Muscle of back (tissue), 13 donors: ENCODE results near the gene TOE1. TPM values are rescaled to one million over a fixed set of nuclear protein-coding genes. Genes with fewer than 3 reads are reported as not detected.
"Not testable (repeated sequence)": the region's sequence is repeated elsewhere in the genome, so short reads cannot be mapped to it uniquely, and the experiment has no call there.

ENCODE experiments used
- DNase-seq, 3 donors: peaks; one replicate each; pipeline versions ENCODE4 v3.0.0 to v3.0.0-alpha.2; 2013
- long read RNA-seq, 9 donors: transcript quantifications; one replicate each; lab custom pipeline, GENCODE V29; 2026
- polyA plus RNA-seq, 10 donors: library from polyadenylated mRNA; unstranded; fragments of 120-200 nt; gene quantifications; one replicate each; pipeline ENCODE4 v1.2.1, GENCODE V29; 2013; ENCODE audit not compliant: insufficient read length in 10 of 10

The TOE1 gene
- 1 to 10 TPM; 5.9 to 8.9 (median 6.8) TPM for polyA plus RNA-seq
- long read RNA-seq, donor 1, partial matches to known transcripts, result 0 of 1 reads
- long read RNA-seq, donor 1, other reads (novel, unspliced or antisense), result 0 of 1 reads
- long read RNA-seq, donor 2, partial matches to known transcripts, result 0 of 1 reads
- long read RNA-seq, donor 2, other reads (novel, unspliced or antisense), result 0 of 1 reads
- long read RNA-seq, donor 3, result 0 reads
- long read RNA-seq, donor 4, partial matches to known transcripts, result 0 of 1 reads
- long read RNA-seq, donor 4, other reads (novel, unspliced or antisense), result 0 of 1 reads
- long read RNA-seq, donor 5, partial matches to known transcripts, result 6 of 7 reads
- long read RNA-seq, donor 5, other reads (novel, unspliced or antisense), result 0 of 7 reads
- long read RNA-seq, donor 6, partial matches to known transcripts, result 0 of 1 reads
- long read RNA-seq, donor 6, other reads (novel, unspliced or antisense), result 0 of 1 reads
- long read RNA-seq, donor 7, partial matches to known transcripts, result 0 of 2 reads
- long read RNA-seq, donor 7, other reads (novel, unspliced or antisense), result 0 of 2 reads
- long read RNA-seq, donor 8, partial matches to known transcripts, result 0 of 1 reads
- long read RNA-seq, donor 8, other reads (novel, unspliced or antisense), result 0 of 1 reads
- long read RNA-seq, donor 9, result 0 reads

- peak; percentile 88 to 97 (median 89) for DNase-seq
These were observed at the start of gene TOE1, which contains the start of gene MUTYH for GRCh38 chr1:45339789-45340558. TOE1 (plus strand) TSS chr1:45340170; CDS start chr1:45340253, 83 bp downstream. MUTYH (minus strand) TSS chr1:45340440; CDS start chr1:45334505, 5,935 bp downstream.

GRCh38 chr1:45291002-45291401 lies 49.0 kb upstream of the TOE1 start:
- not testable (repeated sequence) for DNase-seq

- DNase-seq, result no peak
These were observed 48.3 kb upstream of the TOE1 start for GRCh38 chr1:45291716-45292115.

DNA sequence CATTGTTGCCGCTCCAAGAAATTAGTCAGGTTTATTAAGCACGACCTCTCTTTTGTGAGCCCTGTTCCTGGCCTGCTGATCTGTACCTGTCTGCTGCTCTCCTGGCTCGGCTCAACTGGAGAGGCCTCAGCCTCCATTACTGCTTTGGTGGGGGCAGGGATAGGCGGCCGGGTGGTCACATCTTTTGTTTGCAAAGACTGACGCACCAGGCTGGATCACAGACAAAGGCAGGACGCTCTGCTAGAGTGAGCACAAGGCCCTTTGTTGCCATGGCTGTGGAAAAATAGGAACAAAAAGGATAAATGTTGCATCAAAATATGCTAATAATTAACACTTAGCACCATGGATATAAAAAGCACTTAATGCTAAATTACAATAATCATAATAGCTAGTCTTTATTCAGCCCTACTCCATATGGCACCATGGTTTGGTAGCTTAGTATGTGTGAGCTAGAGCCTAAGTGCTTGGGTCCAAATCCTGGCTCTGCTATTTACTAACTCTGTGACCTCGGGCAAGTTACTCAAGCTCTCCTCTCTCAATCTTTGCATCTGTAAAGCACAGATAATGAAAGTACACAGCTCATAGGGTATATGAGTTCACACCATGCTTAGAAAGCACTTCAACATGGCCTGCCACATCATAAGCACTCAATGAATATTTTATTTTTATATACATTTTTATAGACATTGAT lies 42.2 kb upstream of the TOE1 start:
- DNase-seq, result no peak

GRCh38 chr1:45299296-45299695 lies 40.7 kb upstream of the TOE1 start:
- DNase-seq, result no peak

DNA sequence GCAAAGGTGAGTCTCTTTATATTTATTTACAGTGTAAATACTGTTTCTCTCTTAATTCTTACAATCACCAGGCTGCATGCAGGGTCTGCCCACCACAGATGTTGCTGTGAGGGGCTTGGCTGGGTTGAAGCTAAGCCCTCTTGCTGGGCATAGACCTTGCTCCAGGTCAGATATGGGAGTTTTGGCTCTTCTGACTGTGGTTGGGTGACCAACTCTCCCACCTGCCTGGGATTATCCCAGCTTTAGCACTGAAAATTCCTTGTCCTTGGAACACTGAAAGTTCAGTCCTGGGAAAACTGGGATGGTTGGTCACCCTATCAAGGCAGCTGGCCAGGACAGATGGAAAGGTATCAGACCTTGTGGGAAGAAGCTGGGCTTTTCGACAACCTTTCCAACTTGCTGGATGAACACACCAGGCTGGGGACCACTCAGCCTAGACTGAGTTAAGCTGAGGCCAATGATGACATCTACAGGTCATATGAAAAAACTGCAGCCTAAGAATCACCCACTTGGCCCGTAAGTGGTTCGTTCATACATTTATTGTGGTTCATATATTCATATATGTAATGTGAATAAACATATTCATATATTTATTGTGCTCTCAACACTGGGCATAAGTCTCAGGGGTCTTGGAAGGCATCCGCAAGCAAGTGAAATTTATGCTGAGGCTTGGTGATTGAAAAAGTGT lies 39.8 kb upstream of the TOE1 start:
- peak; percentile 61 to 83 (median 75) for DNase-seq

GRCh38 chr1:45300669-45300997 lies 39.3 kb upstream of the TOE1 start:
- no peak for DNase-seq

DNA sequence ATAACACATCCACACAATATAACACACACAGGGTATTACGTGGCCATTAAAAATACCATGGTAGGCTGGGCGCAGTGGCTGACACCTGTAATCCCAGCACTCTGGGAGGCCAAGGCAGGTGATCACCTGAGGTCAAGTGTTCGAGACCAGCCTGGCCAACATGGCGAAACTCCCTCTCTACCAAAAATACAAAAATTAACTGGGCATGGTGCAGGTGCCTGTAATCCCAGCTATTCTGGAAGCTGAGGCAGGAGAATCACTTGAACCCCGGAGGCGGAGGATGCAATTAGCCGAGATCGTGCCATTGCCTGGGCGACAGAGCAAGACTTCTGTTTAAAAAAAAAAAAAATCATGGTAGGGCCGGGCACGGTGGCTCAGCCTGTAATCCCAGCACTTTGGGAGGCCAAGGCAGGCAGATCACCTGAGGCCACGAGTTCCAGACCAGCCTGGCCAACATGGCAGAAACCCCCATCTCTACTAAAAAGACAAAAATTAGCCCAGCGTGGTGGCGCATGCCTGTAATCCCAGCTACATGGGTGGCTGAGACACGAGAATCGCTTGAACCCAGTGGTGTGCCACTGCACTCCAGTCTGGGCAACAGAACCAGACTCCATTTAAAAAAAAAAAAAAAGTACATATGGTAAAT lies 37.3 kb upstream of the TOE1 start:
- DNase-seq, result no peak

DNA sequence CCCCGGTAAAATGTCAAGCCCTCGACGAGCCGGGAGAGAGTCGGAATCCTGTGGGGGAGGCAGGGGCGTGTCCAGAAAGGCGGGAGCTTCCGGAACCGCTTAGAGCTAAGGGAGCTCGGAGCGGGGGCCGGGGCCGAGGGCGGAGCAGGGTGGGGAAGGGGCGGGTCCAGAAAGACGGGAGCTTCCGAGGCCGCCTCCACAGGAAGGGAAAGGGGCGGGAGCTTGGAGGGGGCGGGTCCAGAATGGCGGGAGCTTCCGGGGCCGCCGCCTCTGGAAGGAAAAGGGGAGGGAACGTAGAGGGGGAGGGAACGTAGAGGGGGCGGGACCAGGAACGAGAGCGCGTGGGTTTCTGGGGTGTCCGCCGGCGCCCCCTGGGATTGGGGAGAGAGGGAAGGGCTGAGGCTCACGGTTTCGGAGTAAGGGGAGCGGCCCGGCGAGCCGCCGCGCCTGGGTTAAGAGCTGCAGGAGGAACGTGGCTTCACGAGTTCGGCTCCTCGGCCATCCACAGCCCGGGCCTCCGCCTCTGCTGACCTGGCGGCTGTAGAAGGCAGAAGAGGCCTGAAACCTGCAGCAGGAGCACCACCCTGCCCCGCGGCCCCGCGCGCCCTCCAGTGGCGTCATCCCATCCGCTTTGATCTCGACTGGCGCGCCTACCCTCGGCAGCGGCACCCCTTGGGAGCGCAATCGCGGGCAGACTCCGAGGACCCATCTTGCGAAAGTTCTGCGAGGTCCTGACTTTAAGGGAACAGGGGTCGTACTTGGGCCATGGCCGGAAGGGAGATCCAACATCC lies 36.3 kb upstream of the TOE1 start:
- DNase-seq, result peak; percentile 97 to 99 (median 98)

- peak in 2 of 3 donors; percentile 36 to 50 for DNase-seq
These were observed 35.5 kb upstream of the TOE1 start for GRCh38 chr1:45304311-45305081.

DNA sequence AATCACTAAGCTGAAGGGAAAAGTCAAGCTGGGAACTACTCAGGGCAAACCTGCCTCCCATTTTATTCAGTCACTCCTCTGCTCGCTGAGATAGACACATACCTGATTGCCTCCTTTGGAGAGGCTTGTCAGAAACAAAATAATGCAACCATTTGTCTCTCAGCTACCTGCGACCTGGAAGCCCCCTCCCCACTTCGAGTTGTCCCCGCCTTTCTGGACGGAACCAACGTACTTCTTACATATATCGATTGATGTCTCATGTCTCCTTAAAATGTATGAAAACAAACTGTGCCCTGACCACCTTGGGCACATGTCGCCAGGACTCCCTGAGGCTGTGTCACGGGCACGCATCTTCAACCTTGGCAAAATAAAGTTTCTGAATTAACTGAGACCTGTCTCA lies 34.7 kb upstream of the TOE1 start:
- DNase-seq, result no peak

GRCh38 chr1:45306319-45306718 lies 33.7 kb upstream of the TOE1 start:
- no peak for DNase-seq

DNA sequence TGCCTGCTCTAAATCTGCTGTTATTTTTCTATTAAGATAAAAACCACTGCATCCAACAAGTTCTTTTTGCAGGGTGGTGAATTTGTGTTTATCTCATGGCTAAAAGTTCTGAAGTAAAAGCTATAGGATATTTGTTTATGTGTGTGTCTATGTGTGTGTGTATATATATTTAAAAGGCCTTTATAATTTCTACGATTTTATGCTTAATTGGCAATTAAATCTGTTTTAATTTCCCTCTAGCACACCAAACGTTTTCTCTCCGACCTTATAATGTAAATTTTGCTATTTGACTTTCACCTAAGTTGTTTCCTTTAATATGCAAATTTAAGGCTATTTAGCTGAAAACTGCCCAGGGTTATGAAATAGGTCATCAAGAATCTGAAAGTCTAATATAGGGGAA lies 33.1 kb upstream of the TOE1 start:
- DNase-seq, result no peak

GRCh38 chr1:45314266-45314665 lies 25.7 kb upstream of the TOE1 start:
- no peak for DNase-seq

DNA sequence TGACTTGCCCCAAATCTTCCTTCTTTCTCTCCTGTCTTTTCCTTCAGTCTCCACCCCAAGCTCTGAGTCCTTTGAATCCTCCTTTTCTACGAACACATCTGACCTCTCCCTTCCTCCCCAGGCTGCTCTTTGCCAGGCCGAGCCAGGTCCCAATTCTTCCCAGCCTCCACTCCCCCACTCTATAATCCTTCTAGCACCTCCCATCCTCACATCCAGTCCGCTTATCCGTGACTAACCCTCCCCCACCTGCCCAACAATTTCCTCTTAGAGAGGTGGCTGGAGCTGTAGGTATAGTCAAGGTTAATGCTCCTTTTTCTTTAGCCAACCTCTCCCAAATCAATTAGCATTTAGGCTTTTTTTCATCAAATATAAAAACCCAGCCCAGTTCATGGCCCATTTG lies 22.8 kb upstream of the TOE1 start:
- no peak for DNase-seq

GRCh38 chr1:45319761-45320160 lies 20.2 kb upstream of the TOE1 start:
- DNase-seq, result no peak

DNA sequence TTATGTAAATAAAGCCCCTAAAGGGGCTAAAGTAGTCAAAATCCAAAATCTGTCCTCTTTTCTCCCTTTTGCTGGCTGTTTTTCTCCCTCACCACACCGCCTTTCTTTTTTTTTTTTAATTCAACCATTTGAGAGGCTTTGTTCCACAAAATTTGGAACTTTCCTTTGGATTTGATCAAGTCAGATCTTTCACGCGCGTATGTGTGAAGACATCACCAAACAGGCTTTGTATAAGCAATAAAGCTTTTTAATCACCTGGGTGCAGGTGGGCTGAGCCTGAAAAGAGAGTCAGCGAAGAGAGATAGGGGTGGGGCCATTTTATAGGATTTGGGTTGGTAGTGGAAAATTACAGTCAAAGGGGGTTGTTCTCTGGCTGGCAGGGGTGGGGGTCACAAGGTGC lies 18.5 kb upstream of the TOE1 start:
- no peak for DNase-seq

DNA sequence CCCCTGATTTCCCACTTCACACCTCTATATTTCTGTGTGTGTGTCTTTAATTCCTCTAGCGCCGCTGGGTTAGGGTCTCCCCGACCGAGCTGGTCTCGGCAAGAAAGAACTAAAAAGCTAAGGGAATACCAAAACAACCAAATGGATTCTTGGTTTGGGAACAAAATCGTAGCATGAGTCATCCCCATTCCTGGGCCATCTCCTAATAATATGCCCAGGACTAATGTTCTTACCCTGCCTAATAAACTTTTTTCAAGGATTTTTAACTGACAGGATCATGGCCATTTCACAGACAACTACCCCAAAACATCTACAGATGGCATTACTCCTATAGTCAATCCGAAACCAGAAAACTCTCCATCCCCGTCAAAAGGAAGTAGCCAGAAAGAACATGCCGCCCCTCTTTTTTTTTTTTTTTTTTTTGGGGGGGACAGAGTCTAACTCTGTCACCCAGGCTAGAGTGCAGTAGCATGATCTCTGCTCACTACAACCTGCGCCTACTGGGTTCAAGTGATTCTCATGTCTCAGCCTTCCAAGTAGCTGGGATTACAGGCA lies 17.4 kb upstream of the TOE1 start:
- no peak for DNase-seq
